Calu3 (cell line): Measurements from ENCODE around the gene CUBN. TPM values are rescaled to one million over a fixed set of nuclear protein-coding genes. Genes with fewer than 3 reads are reported as not detected.

Experiments
- BruUV-seq: library from RNA; stranded (reverse); fragments of 400-500 nt; replicated peaks from 2 replicates; lab custom pipeline; 2021; lab: Mats Ljungman, UMichigan
- CTCF ChIA-PET: fragments of 300-600 bp; sonication (Branson Sonifier 250); formaldehyde crosslinking; loops from one replicate; lab custom pipeline; 2022; ENCODE audit warnings: antibody characterized with exemption; lab: Charles Lee
- DNase-seq: peaks from one replicate; pipeline ENCODE4 v3.0.0; 2022
- H3K27ac Mint-ChIP-seq: one replicate; pipeline ENCODE4 v1.8.0; 2022; ENCODE audit warnings: mixed read lengths; ENCODE audit not compliant: unreplicated experiment
- H3K27me3 Mint-ChIP-seq: one replicate; pipeline ENCODE4 v1.8.0; 2022; ENCODE audit warnings: mixed read lengths; ENCODE audit not compliant: unreplicated experiment
- H3K36me3 Mint-ChIP-seq: one replicate; pipeline ENCODE4 v1.8.0; 2022; ENCODE audit warnings: mild to moderate bottlenecking, moderate library complexity, mixed read lengths; ENCODE audit not compliant: insufficient read depth, unreplicated experiment
- H3K4me1 Mint-ChIP-seq: one replicate; pipeline ENCODE4 v1.8.0; 2022; ENCODE audit warnings: mild to moderate bottlenecking, low read depth, mixed read lengths; ENCODE audit not compliant: unreplicated experiment
- H3K4me3 Mint-ChIP-seq: one replicate; pipeline ENCODE4 v1.8.0; 2022; ENCODE audit warnings: mild to moderate bottlenecking, low read depth, moderate library complexity, mixed read lengths; ENCODE audit not compliant: unreplicated experiment
- H3K9me3 Mint-ChIP-seq: one replicate; pipeline ENCODE4 v1.8.0; 2022; ENCODE audit warnings: low read depth, mixed read lengths; ENCODE audit not compliant: unreplicated experiment
- intact Hi-C: fragments of 100-400 bp; cut with micrococcal nuclease; formaldehyde crosslinking; loops from one replicate; pipeline ENCODE4 v1.10.0; 2022; ENCODE audit not compliant: unreplicated experiment
- total RNA-seq: library from RNA; stranded (reverse); gene quantifications from 2 replicates; pipeline ENCODE4 v1.2.3, GENCODE V29; 2022
- TF ChIP-seq, protein P1 (sequence below): fragments of 200-600 bp; IDR thresholded peaks from one replicate; pipeline ENCODE4 v1.8.0; 2022; ENCODE audit warnings: antibody characterized with exemption; ENCODE audit not compliant: unreplicated experiment

Gene CUBN
- total RNA-seq, 1 experiment from 2014 or later, result 0.92 TPM

DNA sequence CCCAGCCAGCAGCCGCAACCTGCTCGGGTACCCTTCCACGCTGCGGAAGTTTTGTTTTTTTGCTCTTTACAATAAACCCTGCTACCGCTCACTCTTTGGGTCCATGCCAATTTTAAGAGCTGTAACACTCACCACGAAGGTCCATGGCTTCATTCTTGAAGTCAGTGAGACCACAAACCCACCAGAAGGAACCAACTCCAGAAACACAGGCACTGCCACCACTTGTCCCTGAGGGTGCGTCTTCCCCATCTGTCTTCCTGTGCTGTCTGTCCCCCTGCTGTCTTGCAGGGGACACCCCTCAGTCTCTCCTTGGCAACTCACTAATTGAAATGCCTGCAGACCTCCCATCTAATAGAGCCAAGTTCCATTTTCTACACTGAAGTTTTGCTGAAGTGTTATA, 263.8 kb downstream of the CUBN start:
- H3K27ac Mint-ChIP-seq, result no peak overlapping the region
- BruUV-seq, result no TSS peak
- TF ChIP-seq, protein P1, sequence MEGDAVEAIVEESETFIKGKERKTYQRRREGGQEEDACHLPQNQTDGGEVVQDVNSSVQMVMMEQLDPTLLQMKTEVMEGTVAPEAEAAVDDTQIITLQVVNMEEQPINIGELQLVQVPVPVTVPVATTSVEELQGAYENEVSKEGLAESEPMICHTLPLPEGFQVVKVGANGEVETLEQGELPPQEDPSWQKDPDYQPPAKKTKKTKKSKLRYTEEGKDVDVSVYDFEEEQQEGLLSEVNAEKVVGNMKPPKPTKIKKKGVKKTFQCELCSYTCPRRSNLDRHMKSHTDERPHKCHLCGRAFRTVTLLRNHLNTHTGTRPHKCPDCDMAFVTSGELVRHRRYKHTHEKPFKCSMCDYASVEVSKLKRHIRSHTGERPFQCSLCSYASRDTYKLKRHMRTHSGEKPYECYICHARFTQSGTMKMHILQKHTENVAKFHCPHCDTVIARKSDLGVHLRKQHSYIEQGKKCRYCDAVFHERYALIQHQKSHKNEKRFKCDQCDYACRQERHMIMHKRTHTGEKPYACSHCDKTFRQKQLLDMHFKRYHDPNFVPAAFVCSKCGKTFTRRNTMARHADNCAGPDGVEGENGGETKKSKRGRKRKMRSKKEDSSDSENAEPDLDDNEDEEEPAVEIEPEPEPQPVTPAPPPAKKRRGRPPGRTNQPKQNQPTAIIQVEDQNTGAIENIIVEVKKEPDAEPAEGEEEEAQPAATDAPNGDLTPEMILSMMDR, result no peak
- no peaks in the 10 kb centered on the region for H3K36me3 Mint-ChIP-seq
- DNase-seq, result no peak
- intact Hi-C loops, result no loop called here
- H3K27me3 Mint-ChIP-seq, result no peaks in the 10 kb centered on the region
- H3K9me3 Mint-ChIP-seq, result no peaks in the 10 kb centered on the region
- H3K4me3 Mint-ChIP-seq, result no peak overlapping the region
- H3K4me1 Mint-ChIP-seq, result no peaks in the 10 kb centered on the region
- CTCF ChIA-PET, result no interaction called here

DNA sequence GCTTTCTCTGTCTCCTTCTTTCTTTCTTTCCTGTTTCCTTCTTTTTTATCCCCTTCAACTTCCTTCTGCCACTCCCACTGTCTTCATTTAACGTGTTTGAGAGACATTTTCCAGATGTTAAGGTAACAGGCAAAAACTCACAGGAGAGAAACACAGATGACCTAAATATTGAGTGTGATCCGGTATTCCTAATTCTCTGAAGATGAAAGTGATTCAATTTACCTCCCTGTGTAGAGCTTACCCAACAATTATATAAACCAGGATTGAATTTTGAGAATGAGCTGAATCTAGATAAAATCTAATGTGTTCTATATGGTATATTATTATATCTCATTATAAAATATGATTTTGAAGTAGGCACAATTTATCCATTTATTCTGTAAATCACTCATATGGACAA, 265.8 kb downstream of the CUBN start:
- DNase-seq, result no peak
- TF ChIP-seq, protein P1, result no peak
- H3K4me3 Mint-ChIP-seq, result no peak overlapping the region
- H3K27ac Mint-ChIP-seq, result no peak overlapping the region
- CTCF ChIA-PET, result no interaction called here
- intact Hi-C loops, result loop anchor here (5.0 kb wide), 1 partner anchor 199 kb away; no protein-coding TSS in a partner anchor
- H3K27me3 Mint-ChIP-seq, result no peaks in the 10 kb centered on the region
- BruUV-seq, result no TSS peak
- no peaks in the 10 kb centered on the region for H3K9me3 Mint-ChIP-seq
- no peaks in the 10 kb centered on the region for H3K36me3 Mint-ChIP-seq
- H3K4me1 Mint-ChIP-seq, result no peaks in the 10 kb centered on the region

DNA sequence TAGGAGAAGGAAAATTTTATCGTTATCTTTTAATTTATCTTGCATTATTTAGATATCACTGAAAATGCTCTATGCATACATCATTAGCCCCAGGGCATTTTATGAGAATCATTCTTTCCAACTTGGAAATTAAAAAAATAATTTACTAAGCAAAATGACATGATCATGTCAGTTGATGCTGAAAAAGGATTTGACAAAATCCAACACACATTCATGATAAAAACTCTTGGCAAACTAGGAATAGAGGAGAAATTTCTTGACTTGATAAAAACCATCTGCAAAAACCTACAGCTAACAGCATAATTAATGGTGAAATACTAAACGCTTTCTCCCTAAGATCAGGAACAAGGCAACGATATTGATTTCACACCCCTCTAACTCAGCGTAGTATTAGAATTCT, 272.2 kb downstream of the CUBN start:
- no TSS peak for BruUV-seq
- H3K27me3 Mint-ChIP-seq, result no peaks in the 10 kb centered on the region

DNA sequence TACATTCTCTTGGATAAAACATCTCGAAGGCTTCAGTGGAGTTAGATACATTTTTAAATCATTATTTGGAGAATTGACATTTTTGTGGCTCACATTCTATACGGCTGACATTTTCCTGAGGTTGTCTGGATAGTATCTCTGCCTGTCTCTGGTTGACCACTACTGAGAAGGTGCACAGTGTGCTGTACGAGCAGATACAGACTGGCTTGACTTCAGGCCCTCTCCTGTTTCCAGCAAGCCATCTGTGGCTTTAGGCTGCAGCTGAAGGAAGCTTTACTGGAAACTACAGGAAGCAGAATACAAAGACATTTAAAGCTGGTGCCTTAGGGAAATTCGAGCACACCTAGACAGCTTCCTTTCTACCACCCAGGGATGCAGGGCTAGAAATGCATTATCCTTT, 273.0 kb downstream of the CUBN start:
- DNase-seq, result no peak
- H3K27me3 Mint-ChIP-seq, result no peaks in the 10 kb centered on the region
- CTCF ChIA-PET, result no interaction called here
- TF ChIP-seq, protein P1, result no peak
- intact Hi-C loops, result no loop called here
- H3K36me3 Mint-ChIP-seq, result no peaks in the 10 kb centered on the region
- no peaks in the 10 kb centered on the region for H3K9me3 Mint-ChIP-seq
- no peak overlapping the region for H3K4me3 Mint-ChIP-seq
- BruUV-seq, result no TSS peak
- peaks cover 27% of the 10 kb centered on the region for H3K4me1 Mint-ChIP-seq
- no peak overlapping the region for H3K27ac Mint-ChIP-seq

More for the DNA sequence above, 272.2 kb downstream of the CUBN start:
- Mint-ChIP-seq H3K4me1 (peaks cover 27% of the 10 kb centered on the region), H3K4me3 (no peak overlapping the region), H3K36me3 (no peaks in the 10 kb centered on the region), H3K27ac (no peak overlapping the region), H3K9me3 (no peaks in the 10 kb centered on the region)
- intact Hi-C loops, result no loop called here
- DNase-seq, result no peak
- CTCF ChIA-PET, result no interaction called here
- TF ChIP-seq, protein P1, result no peak
